Measurements from ENCODE around the gene TBC1D2B. TPM values are rescaled to one million over a fixed set of nuclear protein-coding genes. Genes with fewer than 3 reads are reported as not detected.
"Not testable (repeated sequence)": the region's sequence is repeated elsewhere in the genome, so short reads cannot be mapped to it uniquely, and the experiment has no call there.

Gene TBC1D2B
- total RNA-seq, 2 experiments from 2014 or later, result 39.4 to 44.1 TPM

DNA sequence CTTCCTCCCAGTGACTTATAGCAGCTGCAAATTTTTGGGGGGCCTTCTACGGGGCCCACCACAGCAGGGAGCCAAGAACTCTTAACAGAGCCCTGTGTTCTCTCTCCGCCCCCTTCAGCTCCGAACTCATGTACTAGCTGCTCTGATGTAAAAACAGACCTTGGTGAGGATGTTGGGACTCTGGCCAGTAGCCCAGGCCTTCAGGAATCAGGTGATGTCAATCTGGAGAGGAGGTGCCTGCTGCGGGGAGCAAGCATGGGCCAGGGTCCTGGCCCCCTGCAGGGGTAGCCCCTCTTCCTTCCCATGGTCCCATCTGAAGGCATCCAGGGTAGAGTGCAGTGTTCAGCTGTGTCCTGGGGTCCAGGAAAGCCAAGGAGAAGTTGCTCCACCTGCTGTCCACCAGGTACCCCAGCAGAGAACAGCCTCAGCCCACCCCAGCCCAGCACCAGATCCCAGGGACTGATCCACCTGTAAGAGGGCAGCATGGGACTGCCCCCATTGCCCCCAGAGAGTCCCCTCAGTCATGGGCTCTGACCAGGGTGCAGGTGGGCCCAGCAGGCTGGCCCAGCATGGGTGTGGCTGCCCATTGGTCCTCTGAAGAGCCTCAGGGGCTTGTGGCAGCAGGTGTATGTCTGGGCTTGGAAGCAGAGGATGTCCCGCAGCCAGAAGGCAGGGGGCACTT is 126.3 kb downstream of the TBC1D2B start:
- H3K4me1 Mint-ChIP-seq, H3K4me3 Mint-ChIP-seq, DNase-seq, H3K27ac Mint-ChIP-seq, H3K9me3 Mint-ChIP-seq, H3K36me3 Mint-ChIP-seq: not testable (repeated sequence)
- peaks cover 10% of the 10 kb centered on the region for H3K27me3 Mint-ChIP-seq

- H3K27me3 Mint-ChIP-seq, result peaks cover 12% of the 10 kb centered on the region
- not testable (repeated sequence) for H3K4me1 Mint-ChIP-seq, H3K4me3 Mint-ChIP-seq, H3K27ac Mint-ChIP-seq, H3K9me3 Mint-ChIP-seq, DNase-seq, H3K36me3 Mint-ChIP-seq
These were observed 127.0 kb downstream of the TBC1D2B start for GRCh38 chr15:77950470-77950869.

GRCh38 chr15:77945566-77945965 is 131.9 kb downstream of the TBC1D2B start:
- Mint-ChIP-seq H3K27me3 (peaks cover 33% of the 10 kb centered on the region), H3K27ac (no peak overlapping the region), H3K4me1 (peaks cover 3% of the 10 kb centered on the region), H3K36me3 (no peaks in the 10 kb centered on the region), H3K4me3 (no peak overlapping the region), H3K9me3 (no peaks in the 10 kb centered on the region)
- DNase-seq, result no peak

Other genes starting within 250 kb of the TBC1D2B start
- gene SH2D7, start 14.8 kb upstream of the TBC1D2B start, total RNA-seq, result not detected
- gene CIB2, start 53.7 kb upstream of the TBC1D2B start, total RNA-seq, result 1 to 10 TPM; 1.8 to 1.9 TPM
- gene IDH3A, start 71.7 kb upstream of the TBC1D2B start, total RNA-seq, result 100 to 1,000 TPM; 149 to 150 TPM
- under 1 TPM in 1 of 2 experiments, not detected in 1; 0.24 TPM for gene ACSBG1, start 156.9 kb upstream of the TBC1D2B start, total RNA-seq
- 10 to 100 TPM; 36.8 to 39.3 TPM for gene DNAJA4, start 186.9 kb upstream of the TBC1D2B start, total RNA-seq
- gene SKIC8, start 221.9 kb upstream of the TBC1D2B start, total RNA-seq, result 10 to 100 TPM; 71.9 to 73.8 TPM

All from activated naive CD8-positive, alpha-beta T cell treated with anti-CD3 and anti-CD28 coated beads for 36 hours (primary cell).